SH-SY5Y (cell line): Measurements from ENCODE around the gene TREH.

Source experiments
- GATA2 ChIP-seq: IDR thresholded peaks from 2 replicates; pipeline ENCODE4 v1.6.1; 2011; ENCODE audit warnings: mild to moderate bottlenecking, low read depth, low read length
- GATA3 ChIP-seq: IDR thresholded peaks from 2 replicates; pipeline ENCODE4 v1.6.1; 2011; ENCODE audit warnings: low read depth, mild to moderate bottlenecking, low read length, moderate library complexity

Gene TREH

GRCh38 chr11:118629761-118630661, 49.4 kb downstream of the TREH start:
- no peak for TF ChIP-seq GATA3
- TF ChIP-seq GATA2: no peak

- TF ChIP-seq GATA2 (no peak), GATA3 (no peak)
These were observed 50.4 kb downstream of the TREH start for GRCh38 chr11:118628861-118629549.

GRCh38 chr11:118628432-118628831, 51.0 kb downstream of the TREH start:
- TF ChIP-seq GATA3 (no peak), GATA2 (no peak)

GRCh38 chr11:118628031-118628430, 51.4 kb downstream of the TREH start:
- no peak for TF ChIP-seq GATA2
- no peak for TF ChIP-seq GATA3

- TF ChIP-seq GATA2: no peak
These were observed 51.9 kb downstream of the TREH start for GRCh38 chr11:118627566-118627965.

GRCh38 chr11:118625976-118626375, 53.5 kb downstream of the TREH start:
- TF ChIP-seq GATA3 (no peak), GATA2 (no peak)

GRCh38 chr11:118625036-118625690, 54.3 kb downstream of the TREH start:
- TF ChIP-seq GATA2: no peak
- no peak for TF ChIP-seq GATA3

GRCh38 chr11:118623269-118623655, 56.2 kb downstream of the TREH start:
- TF ChIP-seq GATA2: no peak
- no peak for TF ChIP-seq GATA3

- TF ChIP-seq GATA3 (no peak), GATA2 (no peak)
These were observed 56.8 kb downstream of the TREH start for GRCh38 chr11:118622376-118623268.

- TF ChIP-seq GATA3: no peak
These were observed 57.6 kb downstream of the TREH start for GRCh38 chr11:118621784-118622375.

- TF ChIP-seq GATA3: no peak
- TF ChIP-seq GATA2: no peak
These were observed 58.2 kb downstream of the TREH start for GRCh38 chr11:118621071-118621783.

GRCh38 chr11:118620529-118621070, 58.9 kb downstream of the TREH start:
- TF ChIP-seq GATA2: no peak
- TF ChIP-seq GATA3: no peak
